CD14-positive monocyte (primary cell): ENCODE measurements around the gene AEBP2. TPM values are rescaled to one million over a fixed set of nuclear protein-coding genes. Genes with fewer than 3 reads are reported as not detected.

ENCODE experiments used
- DNase-seq, 3 donors: peaks; one replicate each; pipeline ENCODE4 v3.0.0-alpha.2; 2011 to 2022
- H2AFZ ChIP-seq: 2 replicates; pipeline ENCODE4 v1.6.0; 2012; ENCODE audit warnings: mild to moderate bottlenecking, low read depth, low read length, inconsistent platforms; ENCODE audit not compliant: insufficient read depth, poor library complexity, severe bottlenecking
- H3K27ac ChIP-seq, 2 donors: 1 replicate in 1 of 2; 2 replicates in 1 of 2; pipeline ENCODE4 v1.5.1; 2012 to 2013; ENCODE audit warnings: low read length in 2 of 2, control low read depth in 1 of 2, inconsistent platforms in 1 of 2, low read depth in 1 of 2, mild to moderate bottlenecking in 1 of 2
- H3K27me3 ChIP-seq, 2 donors: one replicate each; pipeline versions ENCODE4 v1.6.0 to v1.6.1; 2011 to 2013; ENCODE audit warnings: low read length in 2 of 2; ENCODE audit not compliant: control insufficient read depth in 2 of 2, insufficient read depth in 2 of 2
- H3K36me3 ChIP-seq, 2 donors: replicated peaks in 1 of 2; 1 replicate in 1 of 2; 2 replicates in 1 of 2; pipeline versions ENCODE4 v1.5.1 to v1.6.1; 2012 to 2013; ENCODE audit warnings: low read length in 2 of 2, control low read depth in 1 of 2, inconsistent platforms in 1 of 2, mild to moderate bottlenecking in 1 of 2; ENCODE audit not compliant: insufficient read depth in 2 of 2, control insufficient read depth in 1 of 2
- H3K4me1 ChIP-seq, 2 donors: 1 replicate in 1 of 2; 2 replicates in 1 of 2; pipeline versions ENCODE4 v1.5.1 to v1.6.1; 2012 to 2013; ENCODE audit warnings: low read length in 2 of 2, control low read depth in 1 of 2, inconsistent platforms in 1 of 2, mild to moderate bottlenecking in 1 of 2, moderate library complexity in 1 of 2; ENCODE audit not compliant: insufficient read depth in 2 of 2, control insufficient read depth in 1 of 2
- H3K4me2 ChIP-seq: replicated peaks from 2 replicates; pipeline ENCODE3; 2012; ENCODE audit warnings: low read length, moderate library complexity, mild to moderate bottlenecking; ENCODE audit not compliant: poor library complexity, severe bottlenecking; ENCODE audit errors: extremely low read depth
- H3K4me3 ChIP-seq, 3 experiments: fragments of 200-600 bp in 1 of 3; sonication (generic) in 1 of 3; replicated peaks in 1 of 3; 1 replicate in 2 of 3; 2 replicates in 1 of 3; pipeline ENCODE4 v1.5.1; 2011 to 2013; ENCODE audit warnings: low read length in 3 of 3, mild to moderate bottlenecking in 3 of 3, control low read depth in 2 of 3, low read depth in 2 of 3, inconsistent platforms in 1 of 3, moderate library complexity in 1 of 3
- H3K79me2 ChIP-seq: 2 replicates; pipeline ENCODE4 v1.6.0; 2012; ENCODE audit warnings: mild to moderate bottlenecking, control low read depth, inconsistent platforms, low read length, moderate library complexity; ENCODE audit not compliant: insufficient read depth
- H3K9ac ChIP-seq: 2 replicates; pipeline ENCODE4 v1.6.0; 2017; ENCODE audit warnings: low read length, mild to moderate bottlenecking; ENCODE audit not compliant: insufficient read depth, poor library complexity, severe bottlenecking
- H3K9me3 ChIP-seq, 2 donors: replicated peaks in 1 of 2; 1 replicate in 1 of 2; 2 replicates in 1 of 2; pipeline versions ENCODE4 v1.5.1 to v1.6.1; 2012 to 2013; ENCODE audit warnings: low read length in 2 of 2, control low read depth in 1 of 2; ENCODE audit not compliant: control insufficient read depth in 1 of 2, insufficient read depth in 1 of 2
- H4K20me1 ChIP-seq: 2 replicates; pipeline ENCODE4 v1.6.0; 2012; ENCODE audit warnings: mild to moderate bottlenecking, low read length, control low read depth, moderate library complexity; ENCODE audit not compliant: insufficient read depth
- H3K27ac Mint-ChIP-seq, 7 donors: one replicate each; pipeline ENCODE4 v1.8.0; 2020; ENCODE audit warnings: mild to moderate bottlenecking in 7 of 7, mixed read lengths in 7 of 7, moderate library complexity in 6 of 7, inconsistent platforms in 2 of 7
- H3K27me3 Mint-ChIP-seq, 3 donors: one replicate each; pipeline ENCODE4 v1.8.0; 2021 to 2022; ENCODE audit warnings: low read depth in 3 of 3, mild to moderate bottlenecking in 3 of 3, mixed read lengths in 3 of 3, moderate library complexity in 3 of 3, inconsistent platforms in 1 of 3
- H3K36me3 Mint-ChIP-seq, 2 donors: one replicate each; pipeline ENCODE4 v1.8.0; 2020; ENCODE audit warnings: mixed read lengths in 2 of 2, inconsistent platforms in 1 of 2, mild to moderate bottlenecking in 1 of 2
- H3K4me1 Mint-ChIP-seq: one replicate; pipeline ENCODE4 v1.8.0; 2020; ENCODE audit warnings: mild to moderate bottlenecking, mixed read lengths
- H3K4me3 Mint-ChIP-seq, 2 donors: one replicate each; pipeline ENCODE4 v1.8.0; 2020; ENCODE audit warnings: mild to moderate bottlenecking in 2 of 2, mixed read lengths in 2 of 2, moderate library complexity in 1 of 2
- H3K9me3 Mint-ChIP-seq, 7 donors: one replicate each; pipeline ENCODE4 v1.8.0; 2020 to 2022; ENCODE audit warnings: mixed read lengths in 7 of 7, mild to moderate bottlenecking in 6 of 7, moderate library complexity in 6 of 7, inconsistent platforms in 2 of 7
- WGBS: methylation state at CpG from one replicate; pipeline ENCODE4 v1.1.5; 2013; ENCODE audit warnings: missing lambda C conversion rate; ENCODE audit not compliant: insufficient coverage; 5-methylcytosine and 5-hydroxymethylcytosine counted together
- intact Hi-C, 2 donors: fragments of 100-400 bp; cut with micrococcal nuclease; formaldehyde crosslinking; loops; one replicate each; pipeline versions ENCODE4 v1.15.0 to v1.15.1; 2023
- polyA plus RNA-seq, 3 donors: library from polyadenylated mRNA; depleted of rRNA in 1 of 3; unstranded in 2 of 3; stranded (reverse) in 1 of 3; fragments of 300-500 nt in 2 of 3; fragments of >200 nt in 1 of 3; fragmentation: Illumina TruSeq in 2 of 3; gene quantifications; 1 replicate in 2 of 3; 2 replicates in 1 of 3; pipeline ENCODE4 v1.2.3, GENCODE V29; 2012 to 2021
- TF ChIP-seq, protein P1 (sequence below): fragments of 200-600 bp; IDR thresholded peaks from one replicate; pipeline ENCODE4 v1.8.0; 2022; ENCODE audit warnings: antibody characterized with exemption, mild to moderate bottlenecking

AEBP2 gene
- polyA plus RNA-seq, 3 donors: 3.0 to 8.0 (median 4.4) TPM

DNA sequence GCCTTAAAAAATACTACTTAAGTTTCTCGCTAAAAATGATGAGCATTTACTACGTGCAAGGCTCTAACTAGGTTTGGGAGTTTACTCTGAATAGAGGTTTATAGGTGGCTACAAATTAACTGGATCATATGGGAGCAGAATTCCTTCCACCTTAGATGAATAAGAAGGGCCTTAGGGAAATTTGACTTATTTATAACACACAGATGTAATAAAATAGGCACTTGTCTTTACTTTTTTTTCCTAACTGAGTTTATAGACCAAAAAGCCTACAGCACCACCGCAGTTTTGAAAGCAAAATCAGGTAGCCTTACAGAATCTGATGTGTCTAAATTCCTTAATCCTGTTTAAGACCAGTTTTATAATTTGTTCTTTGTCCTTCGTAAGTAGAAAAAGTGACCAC, 10.5 kb downstream of the AEBP2 start:
- intact Hi-C loops: no loop called here
- Histone ChIP-seq H2AFZ (no peak overlapping the region), H3K27me3 (no peaks in the 10 kb centered on the region), H3K4me3 (no peak overlapping the region), H3K4me1 (no peaks in the 10 kb centered on the region), H3K4me2 (no peak overlapping the region), H3K36me3 (no peaks in the 10 kb centered on the region), H3K9me3 (no peaks in the 10 kb centered on the region), H3K9ac (no peak overlapping the region), H3K79me2 (peaks cover 99% of the 10 kb centered on the region), H4K20me1 (peaks cover 95% of the 10 kb centered on the region), H3K27ac (no peak overlapping the region)
- TF ChIP-seq, protein P1, sequence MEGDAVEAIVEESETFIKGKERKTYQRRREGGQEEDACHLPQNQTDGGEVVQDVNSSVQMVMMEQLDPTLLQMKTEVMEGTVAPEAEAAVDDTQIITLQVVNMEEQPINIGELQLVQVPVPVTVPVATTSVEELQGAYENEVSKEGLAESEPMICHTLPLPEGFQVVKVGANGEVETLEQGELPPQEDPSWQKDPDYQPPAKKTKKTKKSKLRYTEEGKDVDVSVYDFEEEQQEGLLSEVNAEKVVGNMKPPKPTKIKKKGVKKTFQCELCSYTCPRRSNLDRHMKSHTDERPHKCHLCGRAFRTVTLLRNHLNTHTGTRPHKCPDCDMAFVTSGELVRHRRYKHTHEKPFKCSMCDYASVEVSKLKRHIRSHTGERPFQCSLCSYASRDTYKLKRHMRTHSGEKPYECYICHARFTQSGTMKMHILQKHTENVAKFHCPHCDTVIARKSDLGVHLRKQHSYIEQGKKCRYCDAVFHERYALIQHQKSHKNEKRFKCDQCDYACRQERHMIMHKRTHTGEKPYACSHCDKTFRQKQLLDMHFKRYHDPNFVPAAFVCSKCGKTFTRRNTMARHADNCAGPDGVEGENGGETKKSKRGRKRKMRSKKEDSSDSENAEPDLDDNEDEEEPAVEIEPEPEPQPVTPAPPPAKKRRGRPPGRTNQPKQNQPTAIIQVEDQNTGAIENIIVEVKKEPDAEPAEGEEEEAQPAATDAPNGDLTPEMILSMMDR: no peak
- no peak overlapping the region for H3K27ac Mint-ChIP-seq
- peaks cover 0 to 4% (median 0%) of the 10 kb centered on the region in 7 donors for H3K9me3 Mint-ChIP-seq
- H3K4me1 Mint-ChIP-seq: peaks cover 16% of the 10 kb centered on the region
- peaks cover 4 to 18% of the 10 kb centered on the region in 2 donors for H3K36me3 Mint-ChIP-seq
- no CpG with 5 or more reads among the region's 4 CpGs for WGBS
- no peaks in the 10 kb centered on the region for H3K27me3 Mint-ChIP-seq
- DNase-seq: no peak
- H3K4me3 Mint-ChIP-seq: no peak overlapping the region

DNA sequence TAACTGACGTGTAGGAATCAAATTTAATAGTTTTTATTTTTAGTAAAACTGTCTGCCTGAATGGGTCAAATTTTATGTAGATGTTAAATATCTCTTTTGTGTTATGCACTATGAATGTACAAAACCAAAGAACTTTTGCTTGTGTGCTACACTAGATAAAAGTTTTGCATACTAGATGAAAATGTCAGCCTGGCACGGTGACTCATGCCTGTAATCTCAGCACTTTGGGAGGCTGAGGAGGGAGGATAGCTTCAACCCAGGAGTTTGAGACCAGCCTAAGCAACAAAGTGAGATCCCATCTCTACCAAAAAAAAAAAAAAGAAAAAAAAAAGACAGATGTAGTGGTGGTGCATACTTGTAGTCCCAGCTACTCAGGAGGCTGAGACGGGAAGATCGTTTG, 11.1 kb downstream of the AEBP2 start:
- no CpG with 5 or more reads among the region's 4 CpGs for WGBS

More for the DNA sequence above, 11.1 kb downstream of the AEBP2 start:
- Histone ChIP-seq H4K20me1 (peaks cover 95% of the 10 kb centered on the region), H3K4me3 (no peak overlapping the region), H3K9me3 (no peaks in the 10 kb centered on the region), H2AFZ (no peak overlapping the region), H3K4me1 (no peaks in the 10 kb centered on the region), H3K27ac (no peak overlapping the region), H3K36me3 (no peaks in the 10 kb centered on the region), H3K79me2 (peaks cover 99% of the 10 kb centered on the region), H3K4me2 (no peak overlapping the region), H3K9ac (no peak overlapping the region), H3K27me3 (no peaks in the 10 kb centered on the region)
- Mint-ChIP-seq H3K4me1 (peaks cover 15% of the 10 kb centered on the region), H3K9me3 (peaks cover 0 to 4% (median 0%) of the 10 kb centered on the region in 7 donors), H3K27ac (peak overlapping the region in 2 of 7 donors; percentile 42 to 74), H3K4me3 (no peak overlapping the region), H3K36me3 (peaks cover 4 to 15% of the 10 kb centered on the region in 2 donors), H3K27me3 (no peaks in the 10 kb centered on the region)
- intact Hi-C loops: no loop called here
- TF ChIP-seq, protein P1: no peak
- no peak for DNase-seq
